22Rv1 (cell line): ENCODE data around the gene SBF2.

ENCODE experiments used
- H3K27ac ChIP-seq: fragments of 450-650 bp; 2 replicates; pipeline ENCODE4 v1.5.1; 2017
- CTCF ChIP-seq: fragments of 450-650 bp; IDR thresholded peaks from 2 replicates; pipeline ENCODE4 v1.5.1; 2017; ENCODE audit warnings: mild to moderate bottlenecking
- ZFX ChIP-seq: fragments of 450-650 bp; IDR thresholded peaks from 2 replicates; pipeline ENCODE4 v1.6.1; 2017; ENCODE audit warnings: antibody characterized with exemption, borderline replicate concordance

Gene SBF2

DNA sequence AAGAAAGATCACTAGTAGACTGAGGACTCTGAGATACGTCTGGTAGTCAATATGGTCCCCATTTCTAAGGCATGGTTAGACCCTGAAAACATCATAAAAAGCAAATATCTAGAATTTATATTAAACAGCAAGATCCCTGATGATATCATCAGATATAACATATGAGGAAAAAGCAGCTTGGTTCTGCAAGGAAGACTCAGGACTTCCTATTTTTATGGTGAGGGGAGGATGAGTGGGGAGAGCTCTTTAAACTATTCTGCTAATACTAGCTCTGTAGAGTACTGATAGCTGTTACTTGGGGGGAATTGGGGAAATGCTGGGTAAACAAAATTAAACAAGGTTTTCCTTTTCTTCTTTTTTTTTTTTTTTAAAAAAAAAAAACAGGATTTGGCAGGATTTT, 394.3 kb downstream of the SBF2 start:
- no peak overlapping the region for H3K27ac ChIP-seq

GRCh38 chr11:9896902-9897301, 397.1 kb downstream of the SBF2 start:
- H3K27ac ChIP-seq, result no peak overlapping the region
- TF ChIP-seq CTCF (no peak), ZFX (no peak)

More for the DNA sequence above, 394.3 kb downstream of the SBF2 start:
- no peak for TF ChIP-seq CTCF
- TF ChIP-seq ZFX, result no peak

DNA sequence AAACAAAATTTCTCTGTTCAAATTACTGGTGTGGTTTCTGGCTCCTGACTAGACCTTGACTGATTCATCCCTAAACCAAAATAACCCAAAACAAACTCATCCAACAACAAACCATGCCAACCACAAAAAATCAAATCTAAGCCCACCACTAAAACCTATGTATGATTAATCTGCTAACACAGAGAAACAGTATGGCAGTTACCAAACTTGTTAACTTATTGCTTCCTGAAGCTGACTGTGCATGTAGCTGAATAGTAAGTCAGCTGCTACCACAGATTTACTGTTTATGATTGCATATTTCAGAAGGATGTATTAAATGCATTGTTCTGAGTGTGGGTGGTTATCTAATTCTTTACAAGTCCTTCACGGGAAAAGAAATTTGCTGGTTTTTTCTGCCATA, 399.0 kb downstream of the SBF2 start:
- TF ChIP-seq CTCF (no peak), ZFX (no peak)
- no peak overlapping the region for H3K27ac ChIP-seq

DNA sequence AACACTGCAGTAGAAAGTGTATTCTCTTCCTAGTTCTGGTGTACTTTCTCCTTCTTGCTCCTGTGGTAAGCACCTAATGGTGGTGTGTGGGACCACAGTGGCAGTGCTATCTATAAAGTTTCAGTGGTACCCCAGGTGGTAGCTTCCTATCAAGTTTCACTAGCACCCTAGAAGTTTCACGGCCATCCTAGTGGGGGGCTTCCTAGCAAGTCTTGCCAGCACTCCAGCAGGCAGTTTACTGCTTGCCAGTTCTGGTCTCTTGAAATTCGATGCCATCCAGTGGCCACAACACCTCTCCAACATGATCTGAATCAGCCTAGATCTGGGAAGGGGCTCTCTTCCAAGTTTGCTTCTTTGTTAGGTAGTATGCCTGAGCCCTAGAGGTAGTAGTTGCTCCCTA, 400.5 kb downstream of the SBF2 start:
- TF ChIP-seq ZFX (no peak), CTCF (no peak)
- no peak overlapping the region for H3K27ac ChIP-seq

DNA sequence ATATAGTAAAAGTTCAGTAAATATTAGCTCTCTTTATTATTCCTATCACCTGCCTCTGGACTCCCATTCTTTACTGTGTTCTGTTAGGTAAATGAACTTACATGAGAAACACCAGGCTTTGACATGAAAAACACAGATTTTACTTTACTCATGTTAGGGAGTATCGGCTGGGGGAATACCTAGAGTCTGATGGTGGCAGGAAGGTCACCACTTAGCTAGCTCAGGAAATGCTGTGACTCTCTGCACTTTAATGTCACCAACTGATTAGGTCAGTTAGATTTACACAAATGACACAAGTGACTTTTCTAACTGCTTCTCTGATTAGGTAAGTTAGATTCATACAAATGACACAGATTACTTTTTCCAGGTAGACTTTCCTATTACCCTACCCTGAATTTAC, 405.1 kb downstream of the SBF2 start:
- no peak overlapping the region for H3K27ac ChIP-seq
- no peak for TF ChIP-seq CTCF
- TF ChIP-seq ZFX, result no peak

GRCh38 chr11:9887472-9887871, 406.5 kb downstream of the SBF2 start:
- H3K27ac ChIP-seq, result no peak overlapping the region

GRCh38 chr11:9886595-9886994, 407.4 kb downstream of the SBF2 start:
- TF ChIP-seq CTCF (no peak), ZFX (no peak)
- H3K27ac ChIP-seq, result no peak overlapping the region

More at GRCh38 chr11:9887472-9887871, 406.5 kb downstream of the SBF2 start:
- TF ChIP-seq CTCF (no peak), ZFX (no peak)
